GM12873 (cell line): ENCODE data around the gene LAGE3.

ENCODE experiments used
- TF ChIP-seq, protein P1 (sequence below): IDR thresholded peaks from 2 replicates; pipeline ENCODE4 v1.5.1; 2012; ENCODE audit warnings: low read depth, mild to moderate bottlenecking, moderate library complexity, low read length, control low read depth; ENCODE audit not compliant: insufficient read depth; ENCODE audit errors: missing control alignments

LAGE3 gene

GRCh38 chrX:154477891-154478477 lies 1.1 kb downstream of the LAGE3 start:
- TF ChIP-seq, protein P1, sequence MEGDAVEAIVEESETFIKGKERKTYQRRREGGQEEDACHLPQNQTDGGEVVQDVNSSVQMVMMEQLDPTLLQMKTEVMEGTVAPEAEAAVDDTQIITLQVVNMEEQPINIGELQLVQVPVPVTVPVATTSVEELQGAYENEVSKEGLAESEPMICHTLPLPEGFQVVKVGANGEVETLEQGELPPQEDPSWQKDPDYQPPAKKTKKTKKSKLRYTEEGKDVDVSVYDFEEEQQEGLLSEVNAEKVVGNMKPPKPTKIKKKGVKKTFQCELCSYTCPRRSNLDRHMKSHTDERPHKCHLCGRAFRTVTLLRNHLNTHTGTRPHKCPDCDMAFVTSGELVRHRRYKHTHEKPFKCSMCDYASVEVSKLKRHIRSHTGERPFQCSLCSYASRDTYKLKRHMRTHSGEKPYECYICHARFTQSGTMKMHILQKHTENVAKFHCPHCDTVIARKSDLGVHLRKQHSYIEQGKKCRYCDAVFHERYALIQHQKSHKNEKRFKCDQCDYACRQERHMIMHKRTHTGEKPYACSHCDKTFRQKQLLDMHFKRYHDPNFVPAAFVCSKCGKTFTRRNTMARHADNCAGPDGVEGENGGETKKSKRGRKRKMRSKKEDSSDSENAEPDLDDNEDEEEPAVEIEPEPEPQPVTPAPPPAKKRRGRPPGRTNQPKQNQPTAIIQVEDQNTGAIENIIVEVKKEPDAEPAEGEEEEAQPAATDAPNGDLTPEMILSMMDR = no peak

DNA sequence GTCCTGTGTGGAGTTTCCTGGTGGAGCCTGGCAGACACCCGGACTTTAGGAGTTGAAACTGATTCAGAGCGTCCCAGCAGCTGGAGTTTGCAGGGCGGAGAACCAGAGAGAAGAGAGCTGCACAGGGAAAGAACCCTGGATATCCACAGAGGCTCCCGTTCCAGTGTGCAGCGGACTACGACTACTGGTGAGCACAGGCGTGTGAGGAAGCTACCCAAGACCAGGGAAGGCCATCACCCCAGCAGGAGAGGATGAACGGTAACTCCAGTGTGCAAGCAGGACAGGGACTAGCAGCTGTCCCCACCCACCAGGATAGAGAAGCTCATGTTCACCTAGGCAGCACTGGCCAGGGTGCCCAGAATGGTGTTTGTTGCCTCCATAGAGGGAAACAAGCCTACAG lies 2.3 kb downstream of the LAGE3 start:
- TF ChIP-seq, protein P1 = no peak

DNA sequence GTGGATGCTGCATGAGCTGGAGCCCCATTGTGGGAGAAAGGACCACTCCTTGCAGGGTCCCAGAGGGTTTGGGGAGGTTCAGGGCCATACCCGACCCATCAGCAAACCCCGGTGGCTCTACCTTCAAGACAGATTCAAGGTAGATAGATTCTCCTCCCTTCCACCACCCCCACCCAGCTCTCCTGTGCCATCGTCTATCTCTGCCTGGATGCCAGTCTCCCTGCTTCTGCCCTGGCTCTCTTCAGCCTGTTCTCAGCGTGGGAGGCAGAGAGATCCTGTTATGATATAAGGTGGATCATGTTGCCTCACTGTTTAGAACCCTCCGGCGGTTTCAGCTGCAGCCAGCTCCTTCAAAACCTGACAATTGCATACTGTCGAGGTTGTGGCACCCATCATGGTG lies 5.4 kb downstream of the LAGE3 start:
- TF ChIP-seq, protein P1 = no peak

GRCh38 chrX:154472685-154473632 lies 6.1 kb downstream of the LAGE3 start:
- TF ChIP-seq, protein P1 = no peak

DNA sequence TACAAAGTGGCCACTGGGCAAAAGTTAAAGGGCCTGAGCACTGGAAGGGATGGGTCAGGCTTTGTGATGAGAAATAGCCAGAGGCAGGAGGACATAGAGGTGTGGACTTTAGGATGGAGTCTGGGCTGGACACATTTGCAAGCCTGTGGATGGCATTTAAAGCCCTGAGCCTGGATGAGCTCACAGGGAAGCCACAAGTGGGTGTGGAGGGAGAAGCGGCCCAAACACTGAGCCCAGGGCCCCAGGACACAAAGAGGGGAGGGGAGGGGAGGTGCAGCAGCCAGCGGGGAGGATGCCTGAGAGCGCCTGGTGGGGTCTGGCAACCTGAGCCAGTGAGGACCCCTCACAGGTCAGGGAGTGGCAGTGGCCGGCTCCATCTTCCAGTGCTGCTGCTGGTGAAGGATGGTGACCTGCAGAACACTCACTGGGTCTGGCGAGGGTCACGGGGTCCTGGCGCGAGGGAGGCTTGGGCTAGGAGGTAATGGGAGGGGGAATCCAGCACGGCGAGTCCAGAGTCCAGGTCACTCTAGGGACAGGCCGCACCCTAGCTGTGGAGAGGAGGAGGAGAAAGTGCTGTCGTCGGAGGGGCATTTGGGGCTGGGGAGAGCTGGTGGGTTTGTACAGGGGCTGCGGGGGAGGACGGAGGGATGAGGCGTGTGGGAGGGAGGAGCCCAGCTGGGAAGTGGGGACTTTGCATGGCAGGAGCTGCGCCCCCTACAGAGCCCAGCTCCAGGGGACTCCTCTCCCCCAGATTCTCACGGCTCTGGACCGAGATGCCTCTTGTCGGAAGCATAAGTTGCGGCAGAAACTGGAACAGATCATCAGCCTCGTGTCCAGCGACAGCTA lies 7.0 kb downstream of the LAGE3 start:
- TF ChIP-seq, protein P1 = no peak

- TF ChIP-seq, protein P1 = no peak
Measured at GRCh38 chrX:154470914-154471568, 8.0 kb downstream of the LAGE3 start.
